Measurements from ENCODE around the gene JAM3. TPM values are rescaled to one million over a fixed set of nuclear protein-coding genes. Genes with fewer than 3 reads are reported as not detected.
"Not testable (repeated sequence)": the region's sequence is repeated elsewhere in the genome, so short reads cannot be mapped to it uniquely, and the experiment has no call there.

JAM3 gene
- total RNA-seq, 1 experiment from 2014 or later = 9.0 TPM

GRCh38 chr11:134074346-134074745 is 5.5 kb downstream of the JAM3 start:
- Histone ChIP-seq H3K27me3 (replicated peaks; ENCODE audit: insufficient read depth, low read depth, low read length, poor library complexity) (peaks cover 33% of the 10 kb centered on the region), H3K36me3 (ENCODE audit: insufficient read depth, low read length, poor library complexity, severe bottlenecking) (no peaks in the 10 kb centered on the region), H3K9me3 (ENCODE audit: low read depth, low read length, poor library complexity, severe bottlenecking) (no peaks in the 10 kb centered on the region), H3K27ac (ENCODE audit: low read depth, low read length, poor library complexity, severe bottlenecking) (no peak overlapping the region), H3K4me1 (ENCODE audit: insufficient read depth, low read length, poor library complexity, severe bottlenecking) (peaks cover 5% of the 10 kb centered on the region), H3K4me3 (ENCODE audit: low read depth, low read length, poor library complexity, severe bottlenecking) (no peak overlapping the region)
- BruUV-seq (replicated peaks) = no TSS peak
- TF ChIP-seq EZH2 (IDR thresholded peaks at IDR 0.05; ENCODE audit: borderline replicate concordance, low read depth, low read length, poor library complexity, severe bottlenecking) = no peak
- TF ChIP-seq CTCF (conservative IDR thresholded peaks at IDR 0.05; ENCODE audit: low read depth, low read length) = no peak
- intact Hi-C loops (cut with micrococcal nuclease; ENCODE audit: unreplicated experiment) = no loop called here
- CTCF ChIA-PET = interaction anchor here (0.5 kb wide), 1 partner anchor 30 kb away, joined by 3 read pairs; no protein-coding TSS in a partner anchor
- no peak for DNase-seq (ENCODE audit: low spot score)
- POLR2A ChIA-PET (ENCODE audit: low non-redundant PET) = no interaction called here

- TF ChIP-seq CTCF (conservative IDR thresholded peaks at IDR 0.05; ENCODE audit: low read depth, low read length) = no peak
- TF ChIP-seq EZH2 (IDR thresholded peaks at IDR 0.05; ENCODE audit: borderline replicate concordance, low read depth, low read length, poor library complexity, severe bottlenecking) = no peak
- BruUV-seq (replicated peaks) = no TSS peak
- CTCF ChIA-PET = interaction anchor here (0.5 kb wide), 1 partner anchor 31 kb away, joined by 3 read pairs; no protein-coding TSS in a partner anchor
- no peak overlapping the region for H3K4me3 ChIP-seq (ENCODE audit: low read depth, low read length, poor library complexity, severe bottlenecking)
- POLR2A ChIA-PET (ENCODE audit: low non-redundant PET) = no interaction called here
- H3K27me3 ChIP-seq (replicated peaks; ENCODE audit: insufficient read depth, low read depth, low read length, poor library complexity) = peaks cover 32% of the 10 kb centered on the region
- no peaks in the 10 kb centered on the region for H3K9me3 ChIP-seq (ENCODE audit: low read depth, low read length, poor library complexity, severe bottlenecking)
- no peak for DNase-seq (ENCODE audit: low spot score)
- H3K36me3 ChIP-seq (ENCODE audit: insufficient read depth, low read length, poor library complexity, severe bottlenecking) = no peaks in the 10 kb centered on the region
- no peak overlapping the region for H3K27ac ChIP-seq (ENCODE audit: low read depth, low read length, poor library complexity, severe bottlenecking)
- intact Hi-C loops (cut with micrococcal nuclease; ENCODE audit: unreplicated experiment) = no loop called here
- peaks cover 1% of the 10 kb centered on the region for H3K4me1 ChIP-seq (ENCODE audit: insufficient read depth, low read length, poor library complexity, severe bottlenecking)
These were observed 5.9 kb downstream of the JAM3 start for GRCh38 chr11:134074766-134075165.

GRCh38 chr11:134079317-134079716 is 10.4 kb downstream of the JAM3 start:
- intact Hi-C loops (cut with micrococcal nuclease; ENCODE audit: unreplicated experiment) = no loop called here
- no peak for DNase-seq (ENCODE audit: low spot score)
- no peaks in the 10 kb centered on the region for H3K36me3 ChIP-seq (ENCODE audit: insufficient read depth, low read length, poor library complexity, severe bottlenecking)
- POLR2A ChIA-PET (ENCODE audit: low non-redundant PET) = no interaction called here
- CTCF ChIA-PET = no interaction called here
- H3K27ac ChIP-seq (ENCODE audit: low read depth, low read length, poor library complexity, severe bottlenecking) = no peak overlapping the region
- H3K4me3 ChIP-seq (ENCODE audit: low read depth, low read length, poor library complexity, severe bottlenecking) = no peak overlapping the region
- no peaks in the 10 kb centered on the region for H3K4me1 ChIP-seq (ENCODE audit: insufficient read depth, low read length, poor library complexity, severe bottlenecking)
- peaks cover 7% of the 10 kb centered on the region for H3K27me3 ChIP-seq (replicated peaks; ENCODE audit: insufficient read depth, low read depth, low read length, poor library complexity)
- no peak for TF ChIP-seq CTCF (conservative IDR thresholded peaks at IDR 0.05; ENCODE audit: low read depth, low read length)
- no peak for TF ChIP-seq EZH2 (IDR thresholded peaks at IDR 0.05; ENCODE audit: borderline replicate concordance, low read depth, low read length, poor library complexity, severe bottlenecking)
- H3K9me3 ChIP-seq (ENCODE audit: low read depth, low read length, poor library complexity, severe bottlenecking) = no peaks in the 10 kb centered on the region
- BruUV-seq (replicated peaks) = no TSS peak

- CTCF ChIA-PET; BruUV-seq (replicated peaks); H3K4me3 ChIP-seq (ENCODE audit: low read depth, low read length, poor library complexity, severe bottlenecking); POLR2A ChIA-PET (ENCODE audit: low non-redundant PET); intact Hi-C loops (cut with micrococcal nuclease; ENCODE audit: unreplicated experiment); H3K27ac ChIP-seq (ENCODE audit: low read depth, low read length, poor library complexity, severe bottlenecking); H3K27me3 ChIP-seq (replicated peaks; ENCODE audit: insufficient read depth, low read depth, low read length, poor library complexity); DNase-seq (ENCODE audit: low spot score); H3K36me3 ChIP-seq (ENCODE audit: insufficient read depth, low read length, poor library complexity, severe bottlenecking); H3K4me1 ChIP-seq (ENCODE audit: insufficient read depth, low read length, poor library complexity, severe bottlenecking); H3K9me3 ChIP-seq (ENCODE audit: low read depth, low read length, poor library complexity, severe bottlenecking): not testable (repeated sequence)
These were observed 12.4 kb downstream of the JAM3 start for GRCh38 chr11:134081258-134081657.

Data from A673 (cell line).